ENCODE data around the gene BBS9.

The BBS9 gene

DNA sequence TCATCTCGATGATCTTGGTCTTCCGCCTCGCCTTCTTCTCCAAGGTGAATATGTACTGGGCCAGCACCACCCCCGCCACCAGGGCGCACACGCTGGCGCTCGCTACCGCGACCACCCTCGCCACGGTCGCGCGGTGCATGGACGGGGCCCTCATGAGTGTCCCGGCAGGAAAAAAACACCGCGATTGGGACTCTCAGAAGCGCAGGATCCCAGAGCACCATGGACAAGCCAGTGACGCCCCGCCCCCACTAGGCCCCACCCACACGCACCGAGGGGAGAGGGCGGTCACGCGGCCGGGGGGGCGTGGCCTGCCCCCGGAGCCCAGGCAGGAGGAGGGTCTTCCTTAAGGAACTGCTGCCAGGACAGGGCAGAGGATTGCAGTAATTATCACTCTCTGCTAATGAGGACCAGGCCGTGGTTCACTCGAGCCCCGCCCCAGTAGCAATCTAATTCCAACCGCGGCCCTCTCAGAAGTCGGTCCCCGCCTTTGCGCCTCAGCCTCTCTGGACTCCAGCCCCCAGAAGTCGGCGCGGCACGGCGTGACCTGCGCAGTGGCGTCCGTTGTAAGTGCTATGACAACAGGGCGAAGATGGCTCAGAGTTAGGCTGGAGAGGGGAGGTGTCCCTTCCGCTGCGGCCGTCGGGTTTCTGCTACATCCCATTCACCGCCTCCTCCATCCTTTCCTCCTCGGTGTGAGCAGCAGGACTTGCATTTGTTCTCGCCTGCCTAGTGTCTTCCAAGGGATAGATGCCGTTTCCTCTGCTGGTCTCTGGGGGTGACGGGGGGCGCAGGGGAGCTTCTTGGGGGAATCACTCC is at the start of gene BBS9:
TSS of gene BBS9 (plus strand) at position 575 of the 816 bp plus-strand sequence. CDS start 16,689 bp downstream, outside the sequence.
- intact Hi-C loops (cut with DNase I; ENCODE audit: low total_unique reads), result no loop called here
- Histone ChIP-seq H3K4me3 (peak within 1 kb of the TSS; percentile 64 to 92), H3K36me3 (no peaks in the 10 kb centered on the region), H3K9me3 (no peaks in the 10 kb centered on the region), H3K27ac (peak within 1 kb of the TSS; percentile 79 to 83), H3K4me1 (peaks cover 0 to 17% (median 9%) of the 10 kb centered on the region in 4 donors), H3K27me3 (no peaks in the 10 kb centered on the region)
- TF ChIP-seq, protein P1, sequence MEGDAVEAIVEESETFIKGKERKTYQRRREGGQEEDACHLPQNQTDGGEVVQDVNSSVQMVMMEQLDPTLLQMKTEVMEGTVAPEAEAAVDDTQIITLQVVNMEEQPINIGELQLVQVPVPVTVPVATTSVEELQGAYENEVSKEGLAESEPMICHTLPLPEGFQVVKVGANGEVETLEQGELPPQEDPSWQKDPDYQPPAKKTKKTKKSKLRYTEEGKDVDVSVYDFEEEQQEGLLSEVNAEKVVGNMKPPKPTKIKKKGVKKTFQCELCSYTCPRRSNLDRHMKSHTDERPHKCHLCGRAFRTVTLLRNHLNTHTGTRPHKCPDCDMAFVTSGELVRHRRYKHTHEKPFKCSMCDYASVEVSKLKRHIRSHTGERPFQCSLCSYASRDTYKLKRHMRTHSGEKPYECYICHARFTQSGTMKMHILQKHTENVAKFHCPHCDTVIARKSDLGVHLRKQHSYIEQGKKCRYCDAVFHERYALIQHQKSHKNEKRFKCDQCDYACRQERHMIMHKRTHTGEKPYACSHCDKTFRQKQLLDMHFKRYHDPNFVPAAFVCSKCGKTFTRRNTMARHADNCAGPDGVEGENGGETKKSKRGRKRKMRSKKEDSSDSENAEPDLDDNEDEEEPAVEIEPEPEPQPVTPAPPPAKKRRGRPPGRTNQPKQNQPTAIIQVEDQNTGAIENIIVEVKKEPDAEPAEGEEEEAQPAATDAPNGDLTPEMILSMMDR (IDR thresholded peaks at IDR 0.05), result no peak
- DNase-seq, result peak; percentile 94 to 96

DNA sequence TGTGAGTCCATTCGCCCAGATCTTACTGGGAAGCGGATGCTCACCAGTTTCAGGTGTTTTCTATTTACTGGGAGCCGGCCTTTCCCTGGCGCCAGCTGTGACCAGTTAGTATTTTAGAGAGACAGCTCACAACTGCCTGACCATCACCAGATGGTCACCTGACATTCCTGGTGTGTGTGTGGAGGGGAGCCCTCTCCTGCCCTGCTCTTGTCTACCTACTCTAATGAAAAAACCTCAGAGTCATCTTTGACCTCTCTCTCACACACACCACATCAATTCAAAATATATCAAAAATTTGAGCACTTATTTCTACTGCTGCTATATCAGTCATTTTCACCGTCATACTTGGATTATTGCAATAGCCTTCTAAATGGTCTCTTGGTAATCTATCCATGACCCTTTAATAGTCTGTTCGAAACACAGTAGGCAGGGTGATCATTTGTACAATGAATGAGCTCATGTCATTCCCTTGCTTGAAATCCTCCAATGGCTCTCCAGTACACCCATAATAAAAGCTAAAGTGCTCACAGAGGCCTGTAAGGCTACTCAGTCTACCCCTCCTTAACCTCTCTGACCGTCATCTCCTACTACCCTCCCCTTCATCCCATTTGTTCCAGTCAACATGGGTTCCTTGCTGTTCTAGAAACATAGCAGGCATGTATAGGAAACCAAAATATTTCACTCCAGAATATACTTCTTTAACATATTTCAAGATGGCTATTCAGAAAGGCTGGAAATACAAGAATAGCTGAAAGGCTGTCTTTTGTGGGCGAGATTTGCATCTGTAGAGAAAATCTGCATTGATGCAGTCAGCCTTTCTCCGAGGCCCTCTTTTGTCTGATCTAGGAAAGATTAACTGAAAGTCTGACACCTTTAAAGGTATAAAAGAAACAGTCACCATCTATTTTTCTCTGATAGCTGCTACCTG is 49.3 kb upstream of the BBS9 start:
- Histone ChIP-seq H3K27me3 (peaks cover 0 to 7% of the 10 kb centered on the region in 2 donors), H3K9me3 (no peaks in the 10 kb centered on the region), H3K4me3 (no peak overlapping the region), H3K27ac (no peak overlapping the region), H3K4me1 (no peaks in the 10 kb centered on the region), H3K36me3 (no peaks in the 10 kb centered on the region)
- DNase-seq, result no peak
- intact Hi-C loops (cut with DNase I; ENCODE audit: low total_unique reads), result no loop called here
- TF ChIP-seq, protein P1 (IDR thresholded peaks at IDR 0.05), result no peak

DNA sequence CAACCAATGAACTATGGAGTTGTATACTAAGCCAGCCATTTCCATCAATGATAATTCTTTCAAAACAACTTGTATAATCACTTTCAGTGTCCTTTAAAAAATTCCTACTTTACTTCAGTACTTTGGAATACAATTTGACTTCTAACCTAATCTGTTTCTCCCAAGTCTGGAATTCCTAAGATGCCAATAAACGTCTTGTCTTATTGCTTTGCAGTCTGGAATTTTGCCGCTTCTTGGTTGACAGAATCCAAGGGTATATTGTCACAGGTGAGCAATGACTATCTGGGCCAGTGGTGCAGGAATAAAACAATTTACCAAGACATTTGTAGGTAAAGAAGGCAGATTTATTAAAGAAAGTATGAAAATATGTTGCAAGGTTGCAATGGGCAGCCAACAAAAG is 42.0 kb upstream of the BBS9 start:
- DNase-seq, result no peak
- TF ChIP-seq, protein P1 (IDR thresholded peaks at IDR 0.05), result no peak
- no peak overlapping the region for H3K27ac ChIP-seq
- intact Hi-C loops (cut with DNase I; ENCODE audit: low total_unique reads), result no loop called here
- peaks cover 0 to 4% (median 0%) of the 10 kb centered on the region in 3 donors for H3K9me3 ChIP-seq
- no peaks in the 10 kb centered on the region for H3K36me3 ChIP-seq
- no peaks in the 10 kb centered on the region for H3K27me3 ChIP-seq
- no peaks in the 10 kb centered on the region for H3K4me1 ChIP-seq
- no peak overlapping the region for H3K4me3 ChIP-seq

DNA sequence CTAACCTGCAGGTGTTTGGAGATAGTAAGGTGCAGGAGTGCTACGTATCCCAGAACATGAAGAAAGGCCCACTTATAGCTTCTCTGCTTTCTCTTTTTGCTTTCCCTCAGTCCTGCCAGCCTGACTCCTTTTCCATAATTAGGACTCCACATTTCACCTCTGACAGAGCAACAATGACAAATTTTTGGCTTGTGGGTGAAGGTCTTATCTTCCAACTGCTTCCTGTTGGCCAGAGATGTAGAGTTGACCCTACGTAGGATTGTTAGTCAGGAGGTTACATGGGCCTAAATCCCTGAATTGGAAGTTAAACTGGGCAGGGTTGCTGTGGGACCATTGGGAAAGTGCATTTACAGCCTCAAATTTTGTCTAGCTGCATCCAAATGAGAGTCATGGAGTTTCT is 41.5 kb upstream of the BBS9 start:
- Histone ChIP-seq H3K27me3 (no peaks in the 10 kb centered on the region), H3K27ac (no peak overlapping the region), H3K36me3 (peaks cover 0 to 1% (median 0%) of the 10 kb centered on the region in 3 donors), H3K4me3 (no peak overlapping the region), H3K9me3 (peaks cover 0 to 4% (median 0%) of the 10 kb centered on the region in 3 donors), H3K4me1 (no peaks in the 10 kb centered on the region)
- intact Hi-C loops (cut with DNase I; ENCODE audit: low total_unique reads), result no loop called here
- TF ChIP-seq, protein P1 (IDR thresholded peaks at IDR 0.05), result no peak
- no peak for DNase-seq

DNA sequence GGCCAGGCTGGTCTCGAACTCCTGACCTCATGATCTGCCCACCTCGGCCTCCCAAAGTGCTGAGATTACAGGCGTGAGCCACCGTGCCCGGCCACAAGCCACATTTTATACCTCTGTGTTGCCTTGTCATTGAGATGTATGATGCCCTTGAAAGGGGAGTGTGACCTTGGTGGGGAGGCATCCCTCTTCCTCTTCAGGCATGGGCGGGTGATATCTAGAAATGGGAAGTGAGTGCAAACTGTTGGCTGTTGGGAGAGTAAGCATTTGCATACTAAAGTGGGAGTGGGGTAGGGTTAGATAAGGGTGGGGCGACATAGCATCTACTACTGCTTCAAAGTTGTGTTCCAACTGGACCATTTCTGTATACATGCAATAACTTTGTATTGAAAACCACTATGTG is 40.2 kb upstream of the BBS9 start:
- no peak for DNase-seq
- H3K36me3 ChIP-seq, result peaks cover under 1 to 14% (median 10%) of the 10 kb centered on the region in 3 donors
- H3K9me3 ChIP-seq, result peaks cover 0 to 4% (median 0%) of the 10 kb centered on the region in 3 donors
- no peak overlapping the region for H3K27ac ChIP-seq
- H3K27me3 ChIP-seq, result no peaks in the 10 kb centered on the region
- TF ChIP-seq, protein P1 (IDR thresholded peaks at IDR 0.05), result no peak
- intact Hi-C loops (cut with DNase I; ENCODE audit: low total_unique reads), result no loop called here
- no peak overlapping the region for H3K4me3 ChIP-seq
- H3K4me1 ChIP-seq, result no peaks in the 10 kb centered on the region
